ENCODE data around the gene NEDD9. TPM values are rescaled to one million over a fixed set of nuclear protein-coding genes. Genes with fewer than 3 reads are reported as not detected.

NEDD9 gene
- total RNA-seq = 12.7 and 29.5 TPM in 2 replicates

GRCh38 chr6:11232193-11232769 lies at the start of gene NEDD9:
Gene NEDD9, minus strand, starts transcription at chr6:11232668. Its CDS starts 153 bp downstream, at chr6:11232515.

Other genes with a start within 250 kb of the NEDD9 start
- 0.38 and 2.8 TPM in 2 replicates for gene ELOVL2, start 188.4 kb downstream of the NEDD9 start, total RNA-seq
- 10.4 and 12.5 TPM in 2 replicates for gene SMIM13, start 138.8 kb downstream of the NEDD9 start, total RNA-seq
- not detected in 2 replicates for gene ERVFRD-1, start 120.9 kb downstream of the NEDD9 start, total RNA-seq